ENCODE results near the gene SORCS2.

SORCS2 gene

GRCh38 chr4:7705062-7705461 is 512.7 kb downstream of the SORCS2 start:
- DNase-seq, result peak; percentile 8 to 20

DNA sequence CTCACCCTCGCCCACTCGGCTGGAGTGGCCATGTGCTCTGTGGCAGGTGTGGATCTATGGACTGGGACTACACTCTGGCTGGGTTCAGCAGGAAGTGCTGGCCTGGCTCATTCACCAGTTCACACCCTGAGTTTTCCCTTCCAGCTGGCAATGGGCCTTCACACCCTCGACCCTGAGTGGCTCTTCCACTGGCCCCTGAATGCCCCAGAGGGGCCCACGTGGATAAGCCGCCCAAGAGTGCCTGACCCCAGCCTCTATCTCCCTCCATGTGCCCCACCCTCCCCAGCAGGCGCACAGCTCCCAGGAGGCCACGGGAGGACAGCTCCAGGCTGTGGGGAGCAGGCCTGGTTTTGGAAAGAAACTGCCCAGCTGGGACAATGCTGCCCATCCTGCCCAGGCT is 513.3 kb downstream of the SORCS2 start:
- no peak for DNase-seq

DNA sequence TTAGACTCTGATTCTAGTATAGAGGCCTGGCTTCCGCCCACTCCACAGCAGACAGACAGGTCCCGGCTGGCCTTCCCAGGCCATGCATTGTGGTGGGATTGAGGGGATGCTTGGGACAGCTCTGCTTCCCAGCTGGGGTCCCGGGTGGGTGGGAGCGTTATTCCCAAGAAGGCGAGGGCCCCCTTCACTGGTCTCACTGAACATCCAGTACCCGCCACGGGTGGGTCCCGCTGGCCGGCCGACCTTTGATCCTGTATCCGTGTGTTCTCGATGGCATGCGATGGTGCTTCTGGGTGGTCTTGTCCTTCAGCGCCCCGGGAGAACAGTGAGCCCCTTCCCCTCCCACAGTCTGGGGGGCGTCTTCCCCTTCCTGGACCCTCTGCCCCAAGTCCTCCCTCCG is 515.9 kb downstream of the SORCS2 start:
- no peak for DNase-seq

DNA sequence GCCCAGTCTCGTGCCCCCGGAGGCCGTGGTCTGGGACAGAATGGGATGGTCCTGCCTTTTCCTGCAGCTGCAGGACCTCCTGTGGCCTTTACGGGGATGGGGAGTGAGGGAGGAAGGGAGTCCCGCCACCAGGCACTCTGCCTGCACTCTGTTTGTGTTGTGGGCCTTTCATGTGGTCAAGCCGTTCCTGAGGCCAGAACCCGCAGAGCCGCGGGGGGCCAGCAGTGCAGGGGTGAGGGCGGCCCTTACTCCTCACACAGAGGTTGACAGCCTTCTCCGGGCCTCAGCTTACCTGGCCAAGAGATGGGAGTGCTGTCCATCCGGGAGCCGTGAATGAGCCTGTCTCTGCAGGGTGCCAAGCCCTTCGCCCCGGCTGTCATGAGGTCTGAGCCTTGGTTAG is 516.6 kb downstream of the SORCS2 start:
- DNase-seq, result no peak

DNA sequence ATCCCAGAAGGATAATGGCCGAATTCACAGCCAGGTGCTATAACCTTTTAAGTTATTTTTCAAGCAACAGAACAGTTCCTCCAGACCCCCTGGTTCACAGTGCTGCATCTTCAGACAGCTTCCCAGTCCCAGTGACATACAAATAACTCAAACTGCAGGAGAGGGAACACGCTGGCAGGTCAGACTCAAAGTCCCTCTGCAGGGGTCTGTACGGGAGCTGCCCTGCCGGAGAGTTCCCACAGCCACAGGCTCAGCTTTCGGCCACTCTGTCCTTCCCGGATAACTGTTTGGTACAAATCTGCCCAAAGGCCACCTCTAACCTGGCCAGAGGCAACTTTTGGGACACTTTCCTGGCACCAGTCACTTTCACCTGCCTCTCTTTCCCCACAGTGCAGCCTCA is 517.1 kb downstream of the SORCS2 start:
- DNase-seq, result no peak

- no peak for DNase-seq
Observed at GRCh38 chr4:7710126-7710525, 517.8 kb downstream of the SORCS2 start.

- no peak for DNase-seq
Observed at GRCh38 chr4:7710576-7711306, 518.4 kb downstream of the SORCS2 start.

GRCh38 chr4:7711307-7711963 is 519.1 kb downstream of the SORCS2 start:
- no peak for DNase-seq

GRCh38 chr4:7712021-7712671 is 519.8 kb downstream of the SORCS2 start:
- no peak for DNase-seq

- no peak for DNase-seq
Observed at GRCh38 chr4:7713757-7714156, 521.4 kb downstream of the SORCS2 start.

- DNase-seq, result no peak
Observed at GRCh38 chr4:7714176-7714575, 521.8 kb downstream of the SORCS2 start.

- DNase-seq, result no peak
Observed at GRCh38 chr4:7714738-7715137, 522.4 kb downstream of the SORCS2 start.

- DNase-seq, result no peak
Observed at GRCh38 chr4:7715271-7716009, 523.1 kb downstream of the SORCS2 start.

DNA sequence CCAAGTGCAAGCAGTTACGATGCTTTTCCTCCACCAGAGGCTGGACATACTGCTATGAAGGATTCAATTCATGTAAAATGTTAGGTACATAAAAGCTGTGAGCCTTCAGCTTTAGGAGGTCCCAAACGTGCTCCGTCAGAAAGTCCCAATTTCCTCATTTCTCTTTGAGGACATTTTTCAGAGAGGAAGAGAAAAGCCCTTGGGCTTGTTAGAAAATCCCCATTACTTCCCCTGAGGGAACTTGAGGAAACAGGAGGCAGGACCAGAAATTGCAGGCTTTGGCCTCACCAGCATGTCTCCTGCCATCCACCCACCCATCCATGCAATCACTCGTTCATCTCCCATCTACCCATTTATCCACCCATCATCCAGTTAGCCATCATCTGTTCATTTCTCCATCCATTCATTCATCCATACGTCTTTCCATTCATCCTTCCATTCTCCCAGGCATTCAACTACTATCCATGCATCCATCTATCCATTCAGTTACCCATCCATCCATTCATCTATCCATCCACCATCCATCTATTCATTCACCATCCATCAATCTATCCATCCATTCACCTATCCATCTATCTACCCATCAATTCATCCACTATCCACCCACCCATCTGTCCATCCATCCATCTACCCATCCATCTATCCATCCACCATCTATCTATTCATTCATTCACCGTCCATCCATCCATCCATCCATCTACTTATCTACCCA is 523.8 kb downstream of the SORCS2 start:
- peak in 1 of 2 experiments; percentile 4 for DNase-seq

GRCh38 chr4:7717161-7717560 is 524.8 kb downstream of the SORCS2 start:
- no peak for DNase-seq

DNA sequence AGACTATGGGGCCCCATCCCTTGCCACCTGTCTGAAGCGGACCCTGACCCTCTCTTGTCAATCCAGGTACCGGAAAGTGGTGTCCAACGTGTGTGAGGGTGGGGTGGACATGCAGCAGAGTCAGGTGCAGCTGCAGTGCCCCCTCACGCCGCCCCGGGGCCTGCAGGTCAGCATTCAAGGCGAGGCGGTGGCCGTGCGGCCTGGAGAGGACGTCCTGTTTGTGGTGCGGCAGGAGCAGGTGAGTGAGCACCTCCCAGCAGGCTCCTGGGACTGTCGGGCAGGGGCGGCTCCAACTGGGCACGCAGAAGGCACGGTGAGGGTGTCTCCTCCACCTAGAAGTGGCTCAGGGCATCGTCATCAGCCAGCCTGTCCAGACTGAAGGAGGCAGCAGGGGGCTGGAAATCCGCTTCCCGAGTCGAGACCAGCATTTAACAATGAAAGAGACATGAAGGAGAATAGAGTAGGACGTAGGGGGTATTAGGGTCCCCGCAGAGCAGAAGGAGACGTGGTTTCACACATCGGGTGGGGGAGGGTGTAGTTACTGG is 525.7 kb downstream of the SORCS2 start:
- DNase-seq, result no peak

DNA sequence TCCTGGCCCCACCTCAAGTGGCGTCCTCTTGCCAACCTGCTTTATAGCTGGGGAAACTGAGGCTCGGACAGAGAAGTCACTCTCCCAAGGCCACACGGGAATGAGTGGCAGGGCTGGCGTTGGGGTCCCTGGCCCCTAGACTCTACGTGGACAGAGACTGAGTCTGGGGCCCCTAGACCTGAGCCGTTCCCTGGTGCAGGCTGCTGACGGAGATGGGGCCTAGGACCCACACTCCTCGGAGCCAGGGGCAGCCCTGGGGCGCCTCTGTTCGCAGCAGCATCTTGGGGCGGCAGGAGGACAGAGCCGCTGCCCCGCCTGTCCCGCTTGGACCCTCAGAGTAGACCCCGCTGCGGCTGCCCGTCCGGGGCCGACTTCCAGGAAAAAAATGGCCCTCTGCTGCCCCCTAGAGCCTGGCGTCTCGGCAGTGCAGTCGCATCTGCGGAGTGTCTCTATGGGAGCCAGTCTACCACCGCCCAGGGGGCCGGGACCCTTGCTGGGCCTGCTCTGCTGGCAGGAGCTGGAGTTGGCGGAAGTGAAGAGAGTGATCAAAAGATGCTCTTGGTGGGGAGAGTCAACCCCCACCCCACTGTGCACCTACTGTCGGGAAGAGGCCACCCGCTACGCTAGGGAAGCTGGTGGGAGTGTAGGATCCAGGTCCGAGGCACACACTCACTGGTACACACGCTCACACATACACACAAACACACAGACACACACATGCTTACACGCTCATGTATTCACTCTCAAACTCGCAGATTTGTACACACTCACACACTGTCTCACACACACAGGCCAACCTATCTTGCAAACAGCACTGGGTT is 527.2 kb downstream of the SORCS2 start:
- DNase-seq, result peak; percentile 28 to 33

DNA sequence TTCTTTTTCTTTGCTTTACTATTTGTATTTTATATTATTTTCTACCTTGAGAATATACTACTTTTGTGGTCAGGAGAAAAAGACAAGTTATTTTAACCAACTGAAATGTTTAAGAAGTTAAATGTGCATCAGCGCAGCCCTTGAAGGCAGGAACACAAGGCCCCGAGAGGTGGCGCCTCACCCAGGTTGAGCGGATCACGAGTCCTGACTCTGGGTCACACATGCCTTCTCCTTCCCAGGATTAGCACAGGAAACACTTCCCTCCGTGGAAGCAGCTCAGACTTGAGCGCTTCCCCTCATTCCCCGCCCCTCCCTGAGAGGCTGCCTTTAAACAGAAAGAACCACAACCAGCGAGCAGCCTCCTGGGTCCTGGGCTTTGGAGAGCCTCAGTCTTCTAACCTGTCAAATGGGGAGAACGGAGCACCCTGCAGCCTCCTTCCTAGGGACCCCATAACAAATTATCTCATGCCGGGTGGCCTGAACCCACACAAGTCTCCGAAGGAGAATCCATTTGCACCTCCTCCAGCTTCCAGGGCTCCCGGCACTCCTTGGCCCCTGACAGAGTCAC is 529.7 kb downstream of the SORCS2 start:
- peak in 1 of 2 experiments; percentile 12 for DNase-seq

DNA sequence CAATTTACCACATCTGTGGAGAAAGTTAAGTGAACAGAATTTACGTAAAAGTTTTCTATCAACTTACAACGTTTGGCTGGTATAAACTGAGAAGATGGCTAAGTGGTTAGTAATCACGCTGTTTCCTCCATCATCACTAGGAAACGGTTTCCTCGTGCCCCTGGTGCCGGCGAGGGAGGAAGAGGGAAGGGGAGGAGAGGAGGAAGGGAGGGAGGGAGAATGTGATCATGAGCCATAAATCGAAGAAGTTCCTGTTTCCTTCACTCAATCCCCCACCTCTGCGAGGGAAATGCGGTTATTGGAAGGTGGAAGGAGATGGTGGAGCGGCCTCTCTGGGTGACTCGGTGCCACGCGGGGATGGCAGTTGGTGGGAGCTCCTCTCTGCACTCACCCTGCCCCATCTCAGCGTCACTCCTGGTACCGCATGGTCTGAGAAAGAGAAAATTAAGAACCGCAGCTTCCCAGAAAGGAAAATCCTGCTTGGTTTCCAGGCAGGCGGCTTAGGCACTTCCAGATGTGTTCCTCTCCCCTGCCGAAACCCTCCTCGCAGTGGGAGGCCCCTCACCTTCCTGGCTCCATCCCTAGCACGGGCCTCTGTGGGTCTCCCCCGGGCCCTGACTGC is 530.5 kb downstream of the SORCS2 start:
- DNase-seq, result peak in 1 of 2 experiments; percentile 15

- no peak for DNase-seq
Observed at GRCh38 chr4:7723625-7724024, 531.3 kb downstream of the SORCS2 start.

DNA sequence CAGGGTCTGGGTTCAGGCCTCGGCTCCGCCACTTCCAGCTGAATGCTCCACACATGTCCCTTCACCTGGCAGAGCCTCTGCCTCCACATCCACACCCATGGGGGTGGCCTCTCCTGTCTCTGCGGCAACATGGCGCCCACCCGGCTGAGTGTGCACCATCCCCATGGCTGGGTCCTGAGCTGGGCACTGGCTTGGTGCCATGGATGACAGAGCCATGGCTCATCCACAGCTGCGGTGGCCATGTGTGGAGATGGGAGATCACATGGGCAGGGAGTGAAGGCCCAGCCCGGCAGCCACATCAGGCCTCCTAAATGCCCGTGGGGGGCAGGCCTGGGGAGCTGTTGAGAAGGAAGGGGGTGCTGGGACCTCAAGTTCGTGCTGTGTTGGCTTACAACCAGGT is 533.6 kb downstream of the SORCS2 start:
- DNase-seq, result no peak
